ENCODE data around the gene DCBLD1. TPM values are rescaled to one million over a fixed set of nuclear protein-coding genes. Genes with fewer than 3 reads are reported as not detected.

DCBLD1 gene
- total RNA-seq, 1 donor from 2014 or later = 4.5 TPM

DNA sequence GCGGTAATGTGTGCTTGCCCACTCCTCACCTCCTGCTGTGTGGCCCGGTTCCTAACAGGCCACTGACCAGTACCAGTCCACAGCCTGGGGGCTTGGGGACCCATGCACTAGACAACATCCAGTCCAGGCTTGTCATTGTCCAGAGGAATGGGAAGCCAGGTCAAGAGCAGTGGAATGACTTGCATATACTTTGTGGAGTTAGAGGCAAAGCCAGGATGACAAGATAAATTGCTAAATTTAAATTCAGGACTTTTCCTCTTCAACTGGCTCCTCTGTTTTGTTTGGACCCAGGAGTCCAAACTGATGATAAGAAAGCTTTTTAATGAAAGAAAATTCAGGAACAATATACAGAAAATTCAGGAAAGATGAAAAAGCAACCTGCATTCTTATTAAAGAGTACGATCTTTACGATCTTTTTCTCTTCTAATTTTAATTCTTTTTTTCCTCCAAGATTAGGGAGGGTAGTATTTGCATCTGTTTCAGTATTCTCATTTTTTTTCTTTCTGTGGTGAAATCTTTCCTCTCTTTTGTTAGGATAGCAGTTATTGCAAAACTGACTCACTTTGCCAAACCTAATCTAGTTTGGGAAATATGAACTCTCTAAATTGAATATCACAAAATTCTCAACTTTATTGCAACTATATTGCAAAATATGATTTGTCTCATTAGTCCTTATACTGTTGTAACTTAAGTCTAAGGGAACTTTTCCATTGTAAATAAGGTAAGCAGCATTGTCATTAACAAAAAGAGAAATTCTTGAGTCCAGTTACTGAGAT lies 48.2 kb downstream of the DCBLD1 start:
- Mint-ChIP-seq H3K36me3 (ENCODE audit: low read depth) (peaks cover 1% of the 10 kb centered on the region), H3K9me3 (no peaks in the 10 kb centered on the region), H3K4me1 (ENCODE audit: low read depth) (no peaks in the 10 kb centered on the region), H3K4me3 (no peak overlapping the region), H3K27me3 (ENCODE audit: insufficient read depth) (peaks cover 7% of the 10 kb centered on the region), H3K27ac (no peak overlapping the region)
- DNase-seq (ENCODE audit: low spot score) = no peak
- intact Hi-C loops (cut with micrococcal nuclease) = no loop called here

DNA sequence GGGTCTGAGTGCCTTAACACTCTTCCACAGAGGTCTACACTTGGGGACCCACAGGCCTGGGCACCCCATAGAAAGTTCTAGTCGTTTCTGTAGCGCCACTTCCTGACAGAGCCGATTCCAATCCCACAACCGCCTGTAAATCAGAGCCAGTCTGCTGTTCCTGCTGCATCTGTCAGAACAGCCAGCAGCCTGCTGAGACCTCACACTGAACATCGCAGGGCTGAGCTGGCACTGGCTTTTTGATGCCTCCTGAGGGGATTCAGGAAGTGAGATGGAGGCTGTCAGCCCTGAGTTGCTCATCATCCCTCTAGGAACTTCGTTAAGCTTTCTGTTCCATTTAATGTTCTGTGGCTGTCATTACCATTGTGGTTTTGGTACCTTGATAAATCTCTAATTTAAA lies 48.9 kb downstream of the DCBLD1 start:
- H3K9me3 Mint-ChIP-seq = no peaks in the 10 kb centered on the region
- intact Hi-C loops (cut with micrococcal nuclease) = no loop called here
- no peak overlapping the region for H3K4me3 Mint-ChIP-seq

GRCh38 chr6:117531809-117532725 lies 49.6 kb downstream of the DCBLD1 start:
- Mint-ChIP-seq H3K9me3 (no peaks in the 10 kb centered on the region), H3K27me3 (ENCODE audit: insufficient read depth) (peaks cover 2% of the 10 kb centered on the region), H3K4me3 (no peak overlapping the region), H3K27ac (no peak overlapping the region), H3K4me1 (ENCODE audit: low read depth) (no peaks in the 10 kb centered on the region), H3K36me3 (ENCODE audit: low read depth) (peaks cover 1% of the 10 kb centered on the region)
- intact Hi-C loops (cut with micrococcal nuclease) = no loop called here
- DNase-seq (ENCODE audit: low spot score) = no peak

More for the DNA sequence above, 48.9 kb downstream of the DCBLD1 start:
- no peak for DNase-seq (ENCODE audit: low spot score)
- peaks cover 1% of the 10 kb centered on the region for H3K36me3 Mint-ChIP-seq (ENCODE audit: low read depth)
- no peaks in the 10 kb centered on the region for H3K4me1 Mint-ChIP-seq (ENCODE audit: low read depth)
- H3K27me3 Mint-ChIP-seq (ENCODE audit: insufficient read depth) = peaks cover 7% of the 10 kb centered on the region
- no peak overlapping the region for H3K27ac Mint-ChIP-seq

DNA sequence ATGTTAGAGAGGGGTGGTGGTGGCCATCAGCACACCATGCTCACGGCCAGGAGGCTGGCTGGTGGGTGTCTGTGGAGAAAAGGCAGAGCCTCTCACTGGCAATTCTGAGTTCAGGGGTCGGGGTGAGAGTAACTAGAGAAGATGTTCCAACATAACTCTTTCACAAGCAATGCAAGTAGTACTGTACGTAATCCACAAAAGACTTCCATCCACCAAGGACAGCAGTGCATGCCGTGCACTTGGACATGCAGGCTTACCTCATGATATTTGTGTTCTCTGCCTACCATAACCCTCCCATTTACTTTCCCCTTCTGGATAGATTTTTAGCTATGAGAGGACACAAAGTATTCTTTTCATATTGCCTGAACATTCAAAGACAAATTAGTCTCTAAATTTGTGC lies 51.3 kb downstream of the DCBLD1 start:
- no peak overlapping the region for H3K4me3 Mint-ChIP-seq
- no peak for DNase-seq (ENCODE audit: low spot score)
- peaks cover 7% of the 10 kb centered on the region for H3K27me3 Mint-ChIP-seq (ENCODE audit: insufficient read depth)
- no peak overlapping the region for H3K27ac Mint-ChIP-seq
- H3K4me1 Mint-ChIP-seq (ENCODE audit: low read depth) = no peaks in the 10 kb centered on the region
- H3K9me3 Mint-ChIP-seq = no peaks in the 10 kb centered on the region
- H3K36me3 Mint-ChIP-seq (ENCODE audit: low read depth) = peaks cover 1% of the 10 kb centered on the region
- intact Hi-C loops (cut with micrococcal nuclease) = no loop called here

- no peaks in the 10 kb centered on the region for H3K4me1 Mint-ChIP-seq (ENCODE audit: low read depth)
- H3K27ac Mint-ChIP-seq = no peak overlapping the region
- peaks cover 1% of the 10 kb centered on the region for H3K36me3 Mint-ChIP-seq (ENCODE audit: low read depth)
- intact Hi-C loops (cut with micrococcal nuclease) = no loop called here
- no peak overlapping the region for H3K4me3 Mint-ChIP-seq
- H3K27me3 Mint-ChIP-seq (ENCODE audit: insufficient read depth) = peaks cover 7% of the 10 kb centered on the region
- no peak for DNase-seq (ENCODE audit: low spot score)
- H3K9me3 Mint-ChIP-seq = no peaks in the 10 kb centered on the region
These were observed 52.5 kb downstream of the DCBLD1 start for GRCh38 chr6:117534974-117535373.

- intact Hi-C loops (cut with micrococcal nuclease) = no loop called here
- no peak for DNase-seq (ENCODE audit: low spot score)
- no peak overlapping the region for H3K4me3 Mint-ChIP-seq
- H3K27ac Mint-ChIP-seq = no peak overlapping the region
- no peaks in the 10 kb centered on the region for H3K9me3 Mint-ChIP-seq
- H3K27me3 Mint-ChIP-seq (ENCODE audit: insufficient read depth) = peaks cover 7% of the 10 kb centered on the region
- peaks cover 1% of the 10 kb centered on the region for H3K36me3 Mint-ChIP-seq (ENCODE audit: low read depth)
- H3K4me1 Mint-ChIP-seq (ENCODE audit: low read depth) = no peaks in the 10 kb centered on the region
These were observed 53.8 kb downstream of the DCBLD1 start for GRCh38 chr6:117536317-117536716.

- no peaks in the 10 kb centered on the region for H3K9me3 Mint-ChIP-seq
- H3K4me1 Mint-ChIP-seq (ENCODE audit: low read depth) = no peaks in the 10 kb centered on the region
- intact Hi-C loops (cut with micrococcal nuclease) = no loop called here
- no peak overlapping the region for H3K27ac Mint-ChIP-seq
- H3K36me3 Mint-ChIP-seq (ENCODE audit: low read depth) = peaks cover 1% of the 10 kb centered on the region
- DNase-seq (ENCODE audit: low spot score) = no peak
- peaks cover 7% of the 10 kb centered on the region for H3K27me3 Mint-ChIP-seq (ENCODE audit: insufficient read depth)
- no peak overlapping the region for H3K4me3 Mint-ChIP-seq
These were observed 56.1 kb downstream of the DCBLD1 start for GRCh38 chr6:117538615-117539014.

DNA sequence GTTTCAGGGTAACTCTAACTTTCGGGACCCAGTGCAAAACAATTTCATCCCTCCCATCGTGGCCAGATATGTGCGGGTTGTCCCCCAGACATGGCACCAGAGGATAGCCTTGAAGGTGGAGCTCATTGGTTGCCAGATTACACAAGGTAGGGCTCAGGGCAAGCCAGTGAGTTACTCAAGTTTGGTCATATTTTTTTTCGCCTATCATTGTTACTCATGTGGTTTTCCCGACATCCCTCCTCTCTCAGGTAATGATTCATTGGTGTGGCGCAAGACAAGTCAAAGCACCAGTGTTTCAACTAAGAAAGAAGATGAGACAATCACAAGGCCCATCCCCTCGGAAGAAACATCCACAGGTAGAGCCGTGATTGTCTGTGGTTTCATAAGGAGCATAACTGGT lies 58.2 kb downstream of the DCBLD1 start:
- Mint-ChIP-seq H3K4me1 (ENCODE audit: low read depth) (no peaks in the 10 kb centered on the region), H3K27me3 (ENCODE audit: insufficient read depth) (peaks cover 5% of the 10 kb centered on the region), H3K36me3 (ENCODE audit: low read depth) (peaks cover 1% of the 10 kb centered on the region), H3K27ac (no peak overlapping the region), H3K4me3 (no peak overlapping the region), H3K9me3 (no peaks in the 10 kb centered on the region)
- intact Hi-C loops (cut with micrococcal nuclease) = no loop called here
- DNase-seq (ENCODE audit: low spot score) = no peak

- no peak overlapping the region for H3K4me3 Mint-ChIP-seq
- intact Hi-C loops (cut with micrococcal nuclease) = no loop called here
- peaks cover 12% of the 10 kb centered on the region for H3K4me1 Mint-ChIP-seq (ENCODE audit: low read depth)
- H3K36me3 Mint-ChIP-seq (ENCODE audit: low read depth) = peaks cover 1% of the 10 kb centered on the region
- no peak overlapping the region for H3K27ac Mint-ChIP-seq
- peaks cover 14% of the 10 kb centered on the region for H3K27me3 Mint-ChIP-seq (ENCODE audit: insufficient read depth)
- DNase-seq (ENCODE audit: low spot score) = no peak
- no peaks in the 10 kb centered on the region for H3K9me3 Mint-ChIP-seq
These were observed 60.0 kb downstream of the DCBLD1 start for GRCh38 chr6:117542493-117542892.

DNA sequence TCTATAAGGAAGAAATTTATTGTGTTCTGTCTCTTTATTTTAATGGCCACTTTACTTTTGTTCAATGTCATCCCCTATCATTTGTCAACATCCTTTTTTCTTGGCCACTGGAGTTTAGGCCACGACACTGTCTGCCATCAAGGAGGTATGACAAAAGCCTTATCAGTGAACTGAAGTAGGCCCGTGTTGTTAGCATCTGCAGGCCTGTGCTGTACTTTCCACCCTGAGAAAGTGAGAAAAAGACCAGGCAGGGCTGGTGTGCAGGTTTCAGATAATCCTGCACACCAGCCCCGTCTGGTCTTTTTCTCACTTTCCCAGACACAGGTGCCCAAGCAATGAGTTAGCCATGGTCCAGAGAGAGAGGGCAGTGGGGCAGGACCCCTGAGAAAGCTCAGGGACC lies 62.2 kb downstream of the DCBLD1 start:
- Mint-ChIP-seq H3K4me1 (ENCODE audit: low read depth) (peaks cover 31% of the 10 kb centered on the region), H3K36me3 (ENCODE audit: low read depth) (peaks cover 1% of the 10 kb centered on the region), H3K27me3 (ENCODE audit: insufficient read depth) (peaks cover 10% of the 10 kb centered on the region), H3K9me3 (no peaks in the 10 kb centered on the region), H3K27ac (no peak overlapping the region), H3K4me3 (no peak overlapping the region)
- intact Hi-C loops (cut with micrococcal nuclease) = loop anchor here (5.0 kb wide), 1 partner anchor 1533 kb away; the partner anchor contains the start of gene FAM184A
- DNase-seq (ENCODE audit: low spot score) = no peak

DNA sequence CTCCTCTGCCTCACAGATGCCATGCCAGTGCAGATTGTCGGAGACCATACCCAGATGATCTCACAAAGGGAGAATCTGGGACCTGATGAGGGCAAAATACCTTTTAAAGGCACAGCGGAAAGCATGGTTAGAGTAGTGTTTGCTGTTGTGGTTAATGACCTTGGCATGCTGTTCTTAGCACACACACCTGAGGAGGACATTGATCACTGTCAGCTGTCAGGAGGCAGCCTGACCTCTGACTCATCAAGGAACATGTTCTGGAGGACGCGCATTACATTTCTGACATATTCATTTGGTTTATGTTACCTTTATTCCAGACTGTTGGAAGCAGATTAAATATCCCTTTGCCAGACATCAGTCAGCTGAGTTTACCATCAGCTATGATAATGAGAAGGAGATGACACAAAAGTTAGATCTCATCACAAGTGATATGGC lies 62.7 kb downstream of the DCBLD1 start:
- Mint-ChIP-seq H3K4me3 (no peak overlapping the region), H3K27ac (no peak overlapping the region), H3K9me3 (no peaks in the 10 kb centered on the region), H3K36me3 (ENCODE audit: low read depth) (peaks cover 1% of the 10 kb centered on the region), H3K27me3 (ENCODE audit: insufficient read depth) (peaks cover 10% of the 10 kb centered on the region), H3K4me1 (ENCODE audit: low read depth) (peaks cover 35% of the 10 kb centered on the region)
- DNase-seq (ENCODE audit: low spot score) = no peak
- intact Hi-C loops (cut with micrococcal nuclease) = loop anchor here (5.0 kb wide), 1 partner anchor 1532 kb away; the partner anchor contains the start of gene FAM184A

GRCh38 chr6:117546674-117547073 lies 64.2 kb downstream of the DCBLD1 start:
- Mint-ChIP-seq H3K36me3 (ENCODE audit: low read depth) (peaks cover 1% of the 10 kb centered on the region), H3K4me1 (ENCODE audit: low read depth) (peaks cover 45% of the 10 kb centered on the region), H3K27me3 (ENCODE audit: insufficient read depth) (peaks cover 10% of the 10 kb centered on the region), H3K27ac (peak overlapping the region; percentile 14), H3K9me3 (no peaks in the 10 kb centered on the region), H3K4me3 (peak overlapping the region; percentile 15)
- no peak for DNase-seq (ENCODE audit: low spot score)
- intact Hi-C loops (cut with micrococcal nuclease) = loop anchor here (5.0 kb wide), 1 partner anchor 1531 kb away; the partner anchor contains the start of gene FAM184A
